ENCODE results near the gene ARPIN.

DNA sequence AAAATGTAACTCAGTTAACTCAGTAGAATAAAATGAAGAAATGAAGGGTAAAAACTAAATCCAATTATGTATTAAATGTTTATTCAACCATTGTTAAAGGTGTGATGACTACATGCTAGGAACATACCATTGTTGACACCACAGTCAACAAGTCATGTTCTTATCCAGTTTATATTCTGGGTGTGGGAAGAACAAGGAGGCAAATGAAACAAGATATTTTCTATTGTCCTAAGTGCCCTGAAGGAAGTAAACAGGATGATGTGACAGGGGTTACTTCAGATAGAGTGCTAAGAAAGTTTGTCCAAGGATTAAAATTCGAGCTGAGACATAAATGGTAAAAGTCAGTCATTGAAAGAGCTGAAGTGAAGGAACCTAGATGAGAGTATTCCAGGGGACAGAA lies 32.0 kb downstream of the ARPIN start:
- TF ChIP-seq POLR2AphosphoS5 (IDR thresholded peaks at IDR 0.05; ENCODE audit: borderline replicate concordance, low read depth, low read length) = no peak
- no peak for TF ChIP-seq EZH2 (IDR thresholded peaks at IDR 0.05)

Data from SK-N-MC (cell line).